Prostate gland (tissue), 2 donors: ENCODE data around the gene MLST8. TPM values are rescaled to one million over a fixed set of nuclear protein-coding genes. Genes with fewer than 3 reads are reported as not detected.

Source experiments
- DNase-seq: peaks from one replicate; pipeline ENCODE4 v3.0.0-alpha.2; 2019; ENCODE audit warnings: low spot score
- H3K27ac ChIP-seq, 2 donors: fragments of 200-600 bp; sonication (generic); 2 replicates each; pipeline ENCODE4 v1.5.1; 2017 to 2019
- H3K27me3 ChIP-seq: fragments of 200-600 bp; sonication (generic); replicated peaks from 2 replicates; pipeline ENCODE4 v1.5.1; 2019; ENCODE audit not compliant: insufficient read depth
- H3K36me3 ChIP-seq, 2 donors: fragments of 200-600 bp; sonication (generic); 1 replicate in 1 of 2; 2 replicates in 1 of 2; pipeline versions ENCODE4 v1.5.1 to v1.8.1; 2017 to 2019
- H3K4me1 ChIP-seq: fragments of 200-600 bp; sonication (generic); replicated peaks from 2 replicates; pipeline ENCODE4 v1.5.1; 2019
- H3K4me3 ChIP-seq, 2 donors: fragments of 200-600 bp; sonication (generic); 2 replicates each; pipeline ENCODE4 v1.5.1; 2017 to 2019
- H3K9me3 ChIP-seq: fragments of 200-600 bp; sonication (generic); 2 replicates; pipeline ENCODE4 v1.5.1; 2017
- CTCF ChIP-seq, 4 experiments: fragments of 200-600 bp in 2 of 4; fragments of 450-650 bp in 2 of 4; sonication (generic) in 2 of 4; IDR thresholded peaks; 1 replicate in 3 of 4; 2 replicates in 1 of 4; pipeline ENCODE4 v1.5.1; 2016 to 2019; ENCODE audit warnings: antibody characterized with exemption in 4 of 4, mild to moderate bottlenecking in 2 of 4, moderate library complexity in 2 of 4
- POLR2A ChIP-seq: fragments of 450-650 bp; IDR thresholded peaks from one replicate; pipeline ENCODE4 v1.6.1; 2016; ENCODE audit warnings: antibody characterized with exemption, mild to moderate bottlenecking
- POLR2AphosphoS5 ChIP-seq: sonication (generic); formaldehyde crosslinking; IDR thresholded peaks from one replicate; pipeline ENCODE4 v1.6.1; 2017; ENCODE audit warnings: antibody characterized with exemption
- WGBS: methylation state at CpG from one replicate; pipeline ENCODE4 v1.1.5; 2018; 5-methylcytosine and 5-hydroxymethylcytosine counted together
- intact Hi-C: fragments of 100-400 bp; cut with DNase I; formaldehyde crosslinking; loops from one replicate; pipeline ENCODE4 v1.14.2; 2022
- total RNA-seq, 2 donors: library from RNA; depleted of rRNA; stranded (reverse); fragments of >200 nt; gene quantifications; one replicate each; pipeline ENCODE4 v1.1.0, GENCODE V29; 2016

MLST8 gene
- total RNA-seq, 2 donors from 2014 or later: 55.9 to 110 TPM

- H3K4me3 ChIP-seq: peak within 1 kb of the TSS; percentile 68 to 79
- DNase-seq: peak; percentile 99
- intact Hi-C loops: no loop called here
- peak in 3 of 4 experiments; percentile 14 to 45 (median 35) for TF ChIP-seq CTCF (IDR thresholded peaks at IDR 0.05)
- TF ChIP-seq POLR2AphosphoS5: peak; percentile 99
- peak; percentile 85 for TF ChIP-seq POLR2A
- peak within 1 kb of the TSS; percentile 79 to 87 for H3K27ac ChIP-seq
- H3K36me3 ChIP-seq: no peaks in the 10 kb centered on the region
- peaks cover 11% of the 10 kb centered on the region for H3K4me1 ChIP-seq
- under 1% methylated on average over 80 of the region's 82 CpGs for WGBS
- H3K9me3 ChIP-seq: no peaks in the 10 kb centered on the region
- H3K27me3 ChIP-seq: no peaks in the 10 kb centered on the region
Measured at GRCh38 chr16:2223221-2223941, 18.1 kb downstream of the MLST8 start, which contains the start of gene E4F1. Gene E4F1, plus strand, starts transcription at chr16:2223591. Its CDS starts 23 bp downstream, at chr16:2223614.

- intact Hi-C loops: no loop called here
- H3K27me3 ChIP-seq: no peaks in the 10 kb centered on the region
- peak overlapping the region; percentile 68 to 79 for H3K4me3 ChIP-seq
- peaks cover 12% of the 10 kb centered on the region for H3K4me1 ChIP-seq
- 4% methylated on average over 22 of the region's 22 CpGs for WGBS
- TF ChIP-seq POLR2A (no peak), POLR2AphosphoS5 (peak; percentile 8), CTCF (IDR thresholded peaks at IDR 0.05) (peak in 2 of 4 experiments; percentile 30 to 47)
- peak; percentile 42 for DNase-seq
- H3K27ac ChIP-seq: peak overlapping the region; percentile 79 to 87
- H3K36me3 ChIP-seq: peaks cover under 1 to 3% of the 10 kb centered on the region in 2 donors
- H3K9me3 ChIP-seq: no peaks in the 10 kb centered on the region
Measured at GRCh38 chr16:2223942-2224486, 18.8 kb downstream of the MLST8 start.

- Histone ChIP-seq H3K36me3 (peaks cover 8 to 13% of the 10 kb centered on the region in 2 donors), H3K4me1 (peaks cover 12% of the 10 kb centered on the region), H3K4me3 (no peak overlapping the region), H3K27me3 (no peaks in the 10 kb centered on the region), H3K27ac (peak overlapping the region; percentile 32 to 50), H3K9me3 (no peaks in the 10 kb centered on the region)
- no peak for DNase-seq
- intact Hi-C loops: no loop called here
- peak; percentile 5 for TF ChIP-seq POLR2AphosphoS5
- TF ChIP-seq CTCF (IDR thresholded peaks at IDR 0.05): no peak
- TF ChIP-seq POLR2A: no peak
- WGBS: 55% methylated on average over 9 of the region's 9 CpGs
Measured at GRCh38 chr16:2226245-2226793, 21.1 kb downstream of the MLST8 start.

- intact Hi-C loops: no loop called here
- no peaks in the 10 kb centered on the region for H3K9me3 ChIP-seq
- H3K4me3 ChIP-seq: no peak overlapping the region
- TF ChIP-seq POLR2AphosphoS5 (no peak), POLR2A (no peak), CTCF (IDR thresholded peaks at IDR 0.05) (no peak)
- no peak for DNase-seq
- H3K4me1 ChIP-seq: peaks cover 12% of the 10 kb centered on the region
- H3K27me3 ChIP-seq: no peaks in the 10 kb centered on the region
- H3K36me3 ChIP-seq: peaks cover 8 to 15% of the 10 kb centered on the region in 2 donors
- 93% methylated on average over 6 of the region's 6 CpGs for WGBS
- no peak overlapping the region for H3K27ac ChIP-seq
Measured at GRCh38 chr16:2226918-2227317, 21.7 kb downstream of the MLST8 start.
